LNCAP (cell line): ENCODE measurements around the gene ZFP42.

Experiments
- TF ChIP-seq, protein P1 (sequence below): fragments of 450-650 bp; IDR thresholded peaks from 2 replicates; pipeline ENCODE4 v1.5.1; 2017; ENCODE audit warnings: mild to moderate bottlenecking

Gene ZFP42

DNA sequence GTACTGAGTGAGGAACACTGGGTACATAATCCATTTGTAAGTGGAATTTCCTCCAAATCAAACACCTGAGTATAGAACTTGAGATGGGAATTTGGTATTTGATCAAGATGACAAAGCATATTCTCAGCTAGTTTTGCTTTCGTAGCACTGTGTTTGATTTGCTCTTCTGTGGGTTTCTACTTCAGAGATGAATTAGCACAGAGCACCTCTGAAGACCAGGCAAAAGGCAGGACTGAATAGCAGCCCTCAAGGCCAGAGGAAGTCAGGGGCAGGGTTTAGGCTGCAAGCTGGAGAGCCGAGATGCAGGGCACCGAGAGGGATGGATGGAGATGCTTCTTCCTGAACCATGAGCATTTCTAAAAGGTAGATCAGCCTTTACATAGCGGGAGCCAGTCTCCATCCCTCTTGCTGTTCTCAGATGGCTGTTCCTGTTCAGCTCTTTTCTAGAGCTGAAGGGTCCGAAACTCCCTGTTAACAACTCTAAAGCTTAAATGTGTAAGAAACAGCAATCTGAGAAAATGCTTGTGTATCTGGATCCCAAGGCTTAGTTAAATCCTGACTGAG, 10.8 kb downstream of the ZFP42 start:
- TF ChIP-seq, protein P1, sequence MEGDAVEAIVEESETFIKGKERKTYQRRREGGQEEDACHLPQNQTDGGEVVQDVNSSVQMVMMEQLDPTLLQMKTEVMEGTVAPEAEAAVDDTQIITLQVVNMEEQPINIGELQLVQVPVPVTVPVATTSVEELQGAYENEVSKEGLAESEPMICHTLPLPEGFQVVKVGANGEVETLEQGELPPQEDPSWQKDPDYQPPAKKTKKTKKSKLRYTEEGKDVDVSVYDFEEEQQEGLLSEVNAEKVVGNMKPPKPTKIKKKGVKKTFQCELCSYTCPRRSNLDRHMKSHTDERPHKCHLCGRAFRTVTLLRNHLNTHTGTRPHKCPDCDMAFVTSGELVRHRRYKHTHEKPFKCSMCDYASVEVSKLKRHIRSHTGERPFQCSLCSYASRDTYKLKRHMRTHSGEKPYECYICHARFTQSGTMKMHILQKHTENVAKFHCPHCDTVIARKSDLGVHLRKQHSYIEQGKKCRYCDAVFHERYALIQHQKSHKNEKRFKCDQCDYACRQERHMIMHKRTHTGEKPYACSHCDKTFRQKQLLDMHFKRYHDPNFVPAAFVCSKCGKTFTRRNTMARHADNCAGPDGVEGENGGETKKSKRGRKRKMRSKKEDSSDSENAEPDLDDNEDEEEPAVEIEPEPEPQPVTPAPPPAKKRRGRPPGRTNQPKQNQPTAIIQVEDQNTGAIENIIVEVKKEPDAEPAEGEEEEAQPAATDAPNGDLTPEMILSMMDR: no peak

GRCh38 chr4:188008377-188008776, 12.8 kb downstream of the ZFP42 start:
- TF ChIP-seq, protein P1: no peak

- TF ChIP-seq, protein P1: no peak
These were observed 16.9 kb downstream of the ZFP42 start for GRCh38 chr4:188012426-188012945.

- TF ChIP-seq, protein P1: no peak
These were observed 19.7 kb downstream of the ZFP42 start for GRCh38 chr4:188015025-188015940.

- TF ChIP-seq, protein P1: no peak
These were observed 21.2 kb downstream of the ZFP42 start for GRCh38 chr4:188016754-188017153.

- TF ChIP-seq, protein P1: no peak
These were observed 22.7 kb downstream of the ZFP42 start for GRCh38 chr4:188018262-188018661.

- TF ChIP-seq, protein P1: no peak
These were observed 26.1 kb downstream of the ZFP42 start for GRCh38 chr4:188021548-188022249.
